GM23248 (cell line): ENCODE measurements around the gene PIF1. TPM values are rescaled to one million over a fixed set of nuclear protein-coding genes. Genes with fewer than 3 reads are reported as not detected.

Experiments used
- DNase-seq: peaks from one replicate; pipeline ENCODE4 v3.0.0-alpha.2; 2015
- H2AFZ ChIP-seq: fragments of 200-600 bp; sonication (generic); 2 replicates; pipeline ENCODE4 v1.6.1; 2016; ENCODE audit warnings: antibody characterized with exemption
- H3F3A ChIP-seq: fragments of 200-600 bp; sonication (generic); 2 replicates; pipeline ENCODE4 v1.6.1; 2016; ENCODE audit warnings: mild to moderate bottlenecking, antibody characterized with exemption, mixed run types; ENCODE audit not compliant: insufficient read depth
- H3K27ac ChIP-seq: fragments of 200-600 bp; sonication (generic); 2 replicates; pipeline ENCODE4 v1.5.1; 2016; ENCODE audit warnings: mild to moderate bottlenecking
- H3K27me3 ChIP-seq: fragments of 200-600 bp; sonication (generic); replicated peaks from 2 replicates; pipeline ENCODE4 v1.6.1; 2016; ENCODE audit warnings: mild to moderate bottlenecking; ENCODE audit not compliant: insufficient read depth
- H3K36me3 ChIP-seq: fragments of 200-600 bp; sonication (generic); 2 replicates; pipeline ENCODE4 v1.6.1; 2016; ENCODE audit warnings: low read depth, mild to moderate bottlenecking
- H3K4me1 ChIP-seq: fragments of 200-600 bp; sonication (generic); 2 replicates; pipeline ENCODE4 v1.6.1; 2016; ENCODE audit warnings: mild to moderate bottlenecking; ENCODE audit not compliant: insufficient read depth
- H3K4me2 ChIP-seq: fragments of 200-600 bp; sonication (generic); one replicate; pipeline ENCODE4 v1.6.1; 2016; ENCODE audit warnings: mild to moderate bottlenecking; ENCODE audit not compliant: unreplicated experiment
- H3K4me3 ChIP-seq: fragments of 200-600 bp; sonication (generic); 2 replicates; pipeline ENCODE4 v1.5.1; 2016; ENCODE audit warnings: mild to moderate bottlenecking
- H3K79me2 ChIP-seq: fragments of 200-600 bp; sonication (generic); 2 replicates; pipeline ENCODE4 v1.6.1; 2016; ENCODE audit warnings: mild to moderate bottlenecking; ENCODE audit not compliant: insufficient read depth
- H3K9ac ChIP-seq: fragments of 200-600 bp; sonication (generic); 2 replicates; pipeline ENCODE4 v1.6.1; 2016; ENCODE audit warnings: mild to moderate bottlenecking
- H3K9me2 ChIP-seq: fragments of 200-600 bp; sonication (generic); 2 replicates; pipeline ENCODE4 v1.6.1; 2016; ENCODE audit warnings: mixed run types, mild to moderate bottlenecking, moderate library complexity; ENCODE audit not compliant: insufficient read depth
- H3K9me3 ChIP-seq: fragments of 200-600 bp; sonication (generic); one replicate; pipeline ENCODE4 v1.6.1; 2017; ENCODE audit warnings: low read depth
- H4K20me1 ChIP-seq: fragments of 200-600 bp; sonication (generic); 2 replicates; pipeline ENCODE4 v1.6.0; 2016; ENCODE audit not compliant: insufficient read depth
- EZH2 ChIP-seq: fragments of 200-600 bp; sonication (generic); IDR thresholded peaks from 2 replicates; pipeline ENCODE4 v1.6.1; 2018; ENCODE audit warnings: antibody characterized with exemption, mild to moderate bottlenecking; ENCODE audit not compliant: insufficient read depth, poor library complexity, severe bottlenecking
- EZH2phosphoT487 ChIP-seq: fragments of 200-600 bp; sonication (generic); IDR thresholded peaks from 2 replicates; pipeline ENCODE4 v1.6.1; 2018; ENCODE audit warnings: antibody characterized with exemption, moderate library complexity, mild to moderate bottlenecking, low read depth; ENCODE audit not compliant: insufficient read depth
- WGBS, 2 experiments: methylation state at CpG; one replicate each; pipeline ENCODE4 v1.1.6; 2015 to 2017; ENCODE audit warnings: low lambda C conversion rate in 2 of 2, low coverage in 1 of 2; ENCODE audit errors: missing lambda C conversion rate in 2 of 2; 5-methylcytosine and 5-hydroxymethylcytosine counted together
- in situ Hi-C: fragments of 300-500 bp; cut with MboI; formaldehyde crosslinking; loops from 2 replicates; pipeline ENCODE4 v1.15.0; 2020
- polyA plus RNA-seq: library from polyadenylated mRNA; unstranded; fragments of >200 nt; fragmentation: Nextera tagmentation; extraction: Ambion mirVana; gene quantifications from 2 replicates; pipeline ENCODE4 v1.2.1, GENCODE V29; 2016
- total RNA-seq: library from RNA; depleted of rRNA; stranded (reverse); fragments of >200 nt; shearing (Covaris generic); gene quantifications from 2 replicates; pipeline ENCODE4 v1.2.3, GENCODE V29; 2014

PIF1 gene
- total and polyA plus RNA-seq, 2 experiments from 2014 or later = 7.0 to 9.7 TPM

GRCh38 chr15:64841060-64841343 lies 15.6 kb upstream of the PIF1 start:
- Histone ChIP-seq H3K4me2 (peak overlapping the region; percentile 96), H3F3A (peaks cover 9% of the 10 kb centered on the region; the same call in 1 of the 2 replicates), H3K4me3 (peak overlapping the region; percentile 88), H2AFZ (peak overlapping the region; percentile 98), H3K27me3 (no peaks in the 10 kb centered on the region), H3K4me1 (peaks cover 30% of the 10 kb centered on the region), H4K20me1 (no peaks in the 10 kb centered on the region), H3K36me3 (no peaks in the 10 kb centered on the region), H3K9me3 (no peaks in the 10 kb centered on the region), H3K79me2 (peaks cover 43% of the 10 kb centered on the region), H3K27ac (peak overlapping the region; percentile 71), H3K9ac (peak overlapping the region; percentile 85), H3K9me2 (no peaks in the 10 kb centered on the region)
- DNase-seq = no peak
- in situ Hi-C loops = no loop called here
- WGBS, 2 experiments = 0% methylated on average over 12 of the region's 12 CpGs
- TF ChIP-seq EZH2phosphoT487 (no peak), EZH2 (no peak)

- H4K20me1 ChIP-seq = no peaks in the 10 kb centered on the region
- DNase-seq = no peak
- peaks cover 8% of the 10 kb centered on the region for H3K79me2 ChIP-seq
- H2AFZ ChIP-seq = no peak overlapping the region
- no peak overlapping the region for H3K27ac ChIP-seq
- H3K4me2 ChIP-seq = no peak overlapping the region
- TF ChIP-seq EZH2 (no peak), EZH2phosphoT487 (no peak)
- 83 to 100% methylated on average over 1 of the region's 1 CpG for WGBS, 2 experiments
- H3K9me2 ChIP-seq = no peaks in the 10 kb centered on the region
- peaks cover 6% of the 10 kb centered on the region for H3K4me1 ChIP-seq
- peaks cover 6% of the 10 kb centered on the region; the same call in 1 of the 2 replicates for H3F3A ChIP-seq
- H3K4me3 ChIP-seq = no peak overlapping the region
- no peak overlapping the region for H3K9ac ChIP-seq
- H3K9me3 ChIP-seq = no peaks in the 10 kb centered on the region
- H3K36me3 ChIP-seq = no peaks in the 10 kb centered on the region
- H3K27me3 ChIP-seq = no peaks in the 10 kb centered on the region
- in situ Hi-C loops = no loop called here
Measured at GRCh38 chr15:64837502-64837901, 12.1 kb upstream of the PIF1 start.

GRCh38 chr15:64836023-64836536 lies 10.6 kb upstream of the PIF1 start:
- no peaks in the 10 kb centered on the region for H3K27me3 ChIP-seq
- TF ChIP-seq EZH2phosphoT487 = no peak
- no peak for TF ChIP-seq EZH2
- no peaks in the 10 kb centered on the region for H3K79me2 ChIP-seq
- H3K27ac ChIP-seq = no peak overlapping the region; the same call in 1 of the 2 replicates
- no peak overlapping the region for H3K4me3 ChIP-seq
- H3K9me2 ChIP-seq = no peaks in the 10 kb centered on the region
- no peaks in the 10 kb centered on the region for H3K9me3 ChIP-seq
- in situ Hi-C loops = no loop called here
- H2AFZ ChIP-seq = peak overlapping the region; percentile 74
- H3K9ac ChIP-seq = no peak overlapping the region
- WGBS, 2 experiments = 30 to 37% methylated on average over 14 of the region's 14 CpGs
- no peaks in the 10 kb centered on the region for H4K20me1 ChIP-seq
- DNase-seq = no peak
- H3F3A ChIP-seq = peaks cover 4% of the 10 kb centered on the region; the same call in 1 of the 2 replicates
- H3K4me1 ChIP-seq = peaks cover 6% of the 10 kb centered on the region
- no peaks in the 10 kb centered on the region for H3K36me3 ChIP-seq
- H3K4me2 ChIP-seq = peak overlapping the region; percentile 21

GRCh38 chr15:64833690-64834089 lies 8.2 kb upstream of the PIF1 start:
- no peaks in the 10 kb centered on the region for H3F3A ChIP-seq
- no peak overlapping the region for H3K4me3 ChIP-seq
- TF ChIP-seq EZH2phosphoT487 = no peak
- TF ChIP-seq EZH2 = no peak
- no peak overlapping the region for H3K4me2 ChIP-seq
- in situ Hi-C loops = no loop called here
- WGBS, 2 experiments = 94% methylated on average over 4 of the region's 4 CpGs
- no peak overlapping the region for H3K27ac ChIP-seq
- no peaks in the 10 kb centered on the region for H3K36me3 ChIP-seq
- no peaks in the 10 kb centered on the region for H3K4me1 ChIP-seq
- H3K9me2 ChIP-seq = no peaks in the 10 kb centered on the region
- no peak overlapping the region for H3K9ac ChIP-seq
- no peak for DNase-seq
- H2AFZ ChIP-seq = no peak overlapping the region
- no peaks in the 10 kb centered on the region for H3K79me2 ChIP-seq
- no peaks in the 10 kb centered on the region for H3K27me3 ChIP-seq
- H3K9me3 ChIP-seq = no peaks in the 10 kb centered on the region
- no peaks in the 10 kb centered on the region for H4K20me1 ChIP-seq

- peak; percentile 54 for DNase-seq
- Histone ChIP-seq H3F3A (no peaks in the 10 kb centered on the region), H3K27me3 (no peaks in the 10 kb centered on the region), H3K9ac (no peak overlapping the region), H3K4me2 (no peak overlapping the region), H3K4me1 (peaks cover 5% of the 10 kb centered on the region), H3K79me2 (no peaks in the 10 kb centered on the region), H2AFZ (no peak overlapping the region), H4K20me1 (no peaks in the 10 kb centered on the region), H3K36me3 (no peaks in the 10 kb centered on the region), H3K4me3 (no peak overlapping the region), H3K27ac (no peak overlapping the region), H3K9me3 (no peaks in the 10 kb centered on the region), H3K9me2 (no peaks in the 10 kb centered on the region)
- 81 to 88% methylated on average over 5 of the region's 5 CpGs for WGBS, 2 experiments
- in situ Hi-C loops = no loop called here
- TF ChIP-seq EZH2 (no peak), EZH2phosphoT487 (no peak)
Measured at GRCh38 chr15:64828985-64829384, 3.5 kb upstream of the PIF1 start.
